RWPE2 (cell line): ENCODE data around the gene IL20RA.

Source experiments
- ATAC-seq: fragments of 200-7000 bp; cut with Tn5 transposase; 3 replicates; pipeline ENCODE4 v1.9.1; 2021; ENCODE audit warnings: low read depth
- DNase-seq: peaks from one replicate; pipeline ENCODE4 v3.0.0-alpha.2; 2020; ENCODE audit warnings: low spot score
- H3K27ac ChIP-seq: fragments of 450-650 bp; 2 replicates; pipeline ENCODE4 v1.5.1; 2017; ENCODE audit warnings: mild to moderate bottlenecking; ENCODE audit not compliant: poor library complexity, severe bottlenecking
- H3K27me3 ChIP-seq: fragments of 250-450 bp; sonication (Bioruptor Pico); 2 replicates; pipeline ENCODE4 v1.5.1; 2021; ENCODE audit warnings: mild to moderate bottlenecking, moderate library complexity; ENCODE audit not compliant: insufficient read depth, poor library complexity, severe bottlenecking
- H3K36me3 ChIP-seq: fragments of 250-450 bp; sonication (Bioruptor Pico); 2 replicates; pipeline ENCODE4 v1.5.1; 2020; ENCODE audit warnings: low read depth, mild to moderate bottlenecking, moderate library complexity
- H3K4me1 ChIP-seq: fragments of 250-450 bp; sonication (Bioruptor Pico); 2 replicates; pipeline ENCODE4 v1.5.1; 2021; ENCODE audit warnings: mild to moderate bottlenecking, moderate library complexity; ENCODE audit not compliant: insufficient read depth, poor library complexity, severe bottlenecking
- H3K4me3 ChIP-seq: fragments of 250-450 bp; sonication (Bioruptor Pico); 2 replicates; pipeline ENCODE4 v1.5.1; 2021; ENCODE audit warnings: mild to moderate bottlenecking, moderate library complexity; ENCODE audit not compliant: severe bottlenecking
- H3K9me3 ChIP-seq: fragments of 250-450 bp; sonication (Bioruptor Pico); 2 replicates; pipeline ENCODE4 v1.5.1; 2021; ENCODE audit warnings: mild to moderate bottlenecking, moderate library complexity; ENCODE audit not compliant: severe bottlenecking
- TF ChIP-seq, protein P1 (sequence below): fragments of 450-650 bp; IDR thresholded peaks from one replicate; pipeline ENCODE4 v1.5.1; 2017; ENCODE audit warnings: mild to moderate bottlenecking, moderate library complexity; ENCODE audit not compliant: poor library complexity, severe bottlenecking

Gene IL20RA

DNA sequence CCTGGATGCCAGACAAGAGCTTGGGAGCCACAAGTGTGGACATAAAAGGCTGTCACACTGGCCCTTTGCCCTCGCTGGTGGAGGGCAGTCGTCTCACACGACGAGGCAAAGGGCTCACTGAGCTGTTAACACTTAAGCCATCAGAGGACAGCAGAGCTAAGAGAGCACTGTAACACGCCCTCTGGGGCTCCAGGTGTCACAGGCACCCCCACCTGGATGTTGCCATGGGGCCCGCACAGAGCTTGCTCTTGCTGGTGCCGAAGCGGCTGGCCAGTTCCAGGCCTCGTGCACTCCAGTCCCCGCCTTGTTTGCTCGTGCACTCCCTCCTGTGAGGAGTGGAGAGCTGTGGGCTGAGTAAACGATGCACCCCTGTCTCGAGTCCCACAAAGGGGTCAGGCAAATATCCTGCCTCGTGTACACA lies 85.3 kb downstream of the IL20RA start:
- no peak for DNase-seq
- H3K36me3 ChIP-seq, result no peaks in the 10 kb centered on the region
- H3K9me3 ChIP-seq, result no peaks in the 10 kb centered on the region
- H3K27me3 ChIP-seq, result no peaks in the 10 kb centered on the region
- no peaks in the 10 kb centered on the region for H3K4me1 ChIP-seq
- no peak for ATAC-seq
- TF ChIP-seq, protein P1, sequence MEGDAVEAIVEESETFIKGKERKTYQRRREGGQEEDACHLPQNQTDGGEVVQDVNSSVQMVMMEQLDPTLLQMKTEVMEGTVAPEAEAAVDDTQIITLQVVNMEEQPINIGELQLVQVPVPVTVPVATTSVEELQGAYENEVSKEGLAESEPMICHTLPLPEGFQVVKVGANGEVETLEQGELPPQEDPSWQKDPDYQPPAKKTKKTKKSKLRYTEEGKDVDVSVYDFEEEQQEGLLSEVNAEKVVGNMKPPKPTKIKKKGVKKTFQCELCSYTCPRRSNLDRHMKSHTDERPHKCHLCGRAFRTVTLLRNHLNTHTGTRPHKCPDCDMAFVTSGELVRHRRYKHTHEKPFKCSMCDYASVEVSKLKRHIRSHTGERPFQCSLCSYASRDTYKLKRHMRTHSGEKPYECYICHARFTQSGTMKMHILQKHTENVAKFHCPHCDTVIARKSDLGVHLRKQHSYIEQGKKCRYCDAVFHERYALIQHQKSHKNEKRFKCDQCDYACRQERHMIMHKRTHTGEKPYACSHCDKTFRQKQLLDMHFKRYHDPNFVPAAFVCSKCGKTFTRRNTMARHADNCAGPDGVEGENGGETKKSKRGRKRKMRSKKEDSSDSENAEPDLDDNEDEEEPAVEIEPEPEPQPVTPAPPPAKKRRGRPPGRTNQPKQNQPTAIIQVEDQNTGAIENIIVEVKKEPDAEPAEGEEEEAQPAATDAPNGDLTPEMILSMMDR, result no peak
- H3K4me3 ChIP-seq, result no peak overlapping the region
- no peak overlapping the region for H3K27ac ChIP-seq

- no peak for ATAC-seq
- no peaks in the 10 kb centered on the region for H3K4me1 ChIP-seq
Observed at GRCh38 chr6:136958168-136958567, 86.6 kb downstream of the IL20RA start.

DNA sequence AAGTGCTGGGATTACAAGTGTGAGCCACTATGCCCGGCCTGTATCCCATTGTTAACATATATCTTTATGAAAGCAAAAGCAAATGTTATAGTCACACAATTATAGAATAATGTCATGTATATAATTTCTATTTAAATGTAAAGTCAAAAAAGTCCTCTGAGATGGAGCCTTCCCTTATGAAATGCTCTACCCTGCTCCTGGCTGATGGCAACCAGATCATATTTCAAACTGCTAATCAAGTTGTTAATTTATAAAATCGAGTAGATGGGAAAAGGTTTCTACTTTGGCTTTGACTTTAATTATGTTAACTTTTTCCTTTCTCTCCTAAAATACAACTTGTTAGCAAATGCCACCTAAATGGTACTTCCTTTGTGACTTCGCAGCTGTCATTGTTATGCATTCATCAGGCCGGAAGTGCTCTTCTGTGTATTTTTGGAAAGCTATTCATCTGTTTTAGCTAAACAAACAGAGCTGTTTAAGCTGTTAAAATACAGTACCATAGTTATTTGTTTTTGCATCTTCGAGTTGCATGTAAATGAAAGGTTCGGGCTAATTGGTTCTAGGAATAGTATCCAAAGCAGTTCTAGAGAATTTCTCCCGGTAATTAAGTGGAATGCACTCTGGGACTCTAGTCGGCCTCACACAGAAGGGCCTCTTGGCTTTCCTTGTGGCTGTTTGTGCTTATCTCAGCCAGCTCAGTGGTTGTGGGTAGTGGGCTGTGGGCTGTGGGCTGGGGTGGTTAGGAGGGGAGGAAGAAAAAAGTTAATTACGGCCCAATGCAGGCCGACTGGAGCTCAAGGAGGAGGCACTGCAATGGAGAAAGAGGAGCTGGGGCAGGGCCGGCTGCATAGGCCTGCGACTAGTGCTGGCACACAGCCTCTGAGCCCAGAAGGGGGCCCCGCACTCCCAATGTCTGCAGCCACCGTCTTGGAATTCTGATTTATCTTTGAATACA lies 87.9 kb downstream of the IL20RA start:
- Histone ChIP-seq H3K4me1 (no peaks in the 10 kb centered on the region), H3K9me3 (no peaks in the 10 kb centered on the region), H3K27ac (no peak overlapping the region), H3K27me3 (no peaks in the 10 kb centered on the region), H3K4me3 (no peak overlapping the region), H3K36me3 (no peaks in the 10 kb centered on the region)
- DNase-seq (no peak), ATAC-seq (no peak)
- TF ChIP-seq, protein P1, result no peak

More at GRCh38 chr6:136958168-136958567, 86.6 kb downstream of the IL20RA start:
- Histone ChIP-seq H3K9me3 (no peaks in the 10 kb centered on the region), H3K36me3 (no peaks in the 10 kb centered on the region), H3K27ac (no peak overlapping the region), H3K27me3 (no peaks in the 10 kb centered on the region), H3K4me3 (no peak overlapping the region)
- TF ChIP-seq, protein P1, result no peak
- no peak for DNase-seq

DNA sequence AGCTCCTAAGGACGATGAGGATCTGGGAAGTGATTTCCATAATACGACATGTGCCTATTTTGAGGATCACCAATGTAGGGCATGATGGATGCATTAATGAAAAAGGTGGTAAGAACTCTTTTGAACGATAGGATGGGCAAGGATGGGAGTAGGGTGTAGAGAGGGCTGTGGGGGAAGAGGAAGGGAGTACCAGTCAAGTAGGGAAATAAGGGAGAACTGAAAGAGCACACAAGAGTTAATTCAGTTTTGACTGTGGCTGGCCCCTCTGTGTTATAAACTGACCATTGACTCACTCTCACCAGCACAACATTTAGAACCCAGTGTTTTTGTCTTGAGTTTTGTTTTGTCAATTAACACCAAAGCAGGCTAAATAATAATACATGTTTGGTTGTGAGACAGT lies 89.6 kb downstream of the IL20RA start:
- H3K27ac ChIP-seq, result no peak overlapping the region
- no peaks in the 10 kb centered on the region for H3K27me3 ChIP-seq
- DNase-seq (no peak), ATAC-seq (no peak)
- H3K4me1 ChIP-seq, result no peaks in the 10 kb centered on the region
- TF ChIP-seq, protein P1, result no peak
- H3K9me3 ChIP-seq, result no peaks in the 10 kb centered on the region
- no peak overlapping the region for H3K4me3 ChIP-seq
- H3K36me3 ChIP-seq, result no peaks in the 10 kb centered on the region
